B cell (primary cell): ENCODE measurements around the gene SLC9A3.

Experiments used
- EZH2 ChIP-seq: IDR thresholded peaks from 2 replicates; pipeline ENCODE4 v1.6.1; 2012; ENCODE audit warnings: borderline replicate concordance, low read depth, mild to moderate bottlenecking, moderate library complexity, low read length; ENCODE audit not compliant: insufficient read depth, poor library complexity, severe bottlenecking
- TF ChIP-seq, protein P1 (sequence below): fragments of 200-600 bp; IDR thresholded peaks from one replicate; pipeline ENCODE4 v1.8.0; 2022; ENCODE audit warnings: antibody characterized with exemption, mild to moderate bottlenecking

- TF ChIP-seq, protein P1, sequence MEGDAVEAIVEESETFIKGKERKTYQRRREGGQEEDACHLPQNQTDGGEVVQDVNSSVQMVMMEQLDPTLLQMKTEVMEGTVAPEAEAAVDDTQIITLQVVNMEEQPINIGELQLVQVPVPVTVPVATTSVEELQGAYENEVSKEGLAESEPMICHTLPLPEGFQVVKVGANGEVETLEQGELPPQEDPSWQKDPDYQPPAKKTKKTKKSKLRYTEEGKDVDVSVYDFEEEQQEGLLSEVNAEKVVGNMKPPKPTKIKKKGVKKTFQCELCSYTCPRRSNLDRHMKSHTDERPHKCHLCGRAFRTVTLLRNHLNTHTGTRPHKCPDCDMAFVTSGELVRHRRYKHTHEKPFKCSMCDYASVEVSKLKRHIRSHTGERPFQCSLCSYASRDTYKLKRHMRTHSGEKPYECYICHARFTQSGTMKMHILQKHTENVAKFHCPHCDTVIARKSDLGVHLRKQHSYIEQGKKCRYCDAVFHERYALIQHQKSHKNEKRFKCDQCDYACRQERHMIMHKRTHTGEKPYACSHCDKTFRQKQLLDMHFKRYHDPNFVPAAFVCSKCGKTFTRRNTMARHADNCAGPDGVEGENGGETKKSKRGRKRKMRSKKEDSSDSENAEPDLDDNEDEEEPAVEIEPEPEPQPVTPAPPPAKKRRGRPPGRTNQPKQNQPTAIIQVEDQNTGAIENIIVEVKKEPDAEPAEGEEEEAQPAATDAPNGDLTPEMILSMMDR: no peak
- no peak for TF ChIP-seq EZH2
These were observed 72.4 kb downstream of the SLC9A3 start for GRCh38 chr5:451587-452458.
